Midbrain (tissue), 1 donor: ENCODE data around the gene ZNF846.
"Not testable (repeated sequence)": the region's sequence is repeated elsewhere in the genome, so short reads cannot be mapped to it uniquely, and the experiment has no call there.

ENCODE experiments used
- DNase-seq: peaks from one replicate; lab custom pipeline; 2025; lab: John Stamatoyannopoulos, UW

Gene ZNF846

DNA sequence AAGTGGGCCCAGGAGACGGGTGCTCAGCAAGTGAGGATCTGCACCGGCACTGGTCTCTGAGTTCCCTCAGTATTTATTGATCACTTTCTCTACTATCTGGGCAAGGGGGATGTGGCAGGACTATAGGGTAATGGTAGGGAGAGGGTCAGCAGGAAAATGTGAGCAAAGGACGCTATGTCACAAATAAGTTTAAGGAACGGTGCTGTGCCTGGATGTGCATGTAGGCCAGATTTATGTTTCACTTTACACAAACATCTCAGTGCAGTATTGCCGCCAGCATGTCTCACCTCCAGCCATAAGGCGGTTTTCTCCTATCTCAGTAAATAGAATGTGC is 15.6 kb upstream of the ZNF846 start:
- DNase-seq: not testable (repeated sequence)

DNA sequence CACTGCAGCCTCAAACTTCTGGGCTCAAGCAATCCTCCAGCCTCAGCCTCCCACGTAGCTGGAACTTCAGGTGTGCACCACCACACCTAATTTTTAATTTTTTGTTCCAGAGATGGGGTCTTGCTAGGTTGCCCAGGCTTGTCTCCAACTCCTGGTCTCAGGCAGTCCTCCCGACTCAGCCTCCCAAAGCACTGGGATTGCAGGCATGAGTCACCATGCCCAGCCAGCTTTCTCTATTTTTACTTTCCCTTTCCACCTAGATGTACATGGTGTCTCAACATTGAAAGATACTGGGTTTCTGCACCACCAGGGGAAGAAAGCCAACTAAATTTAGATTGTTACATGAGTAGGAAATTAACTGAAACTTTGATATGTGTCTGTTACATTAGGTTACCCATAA is 13.8 kb upstream of the ZNF846 start:
- no peak for DNase-seq

DNA sequence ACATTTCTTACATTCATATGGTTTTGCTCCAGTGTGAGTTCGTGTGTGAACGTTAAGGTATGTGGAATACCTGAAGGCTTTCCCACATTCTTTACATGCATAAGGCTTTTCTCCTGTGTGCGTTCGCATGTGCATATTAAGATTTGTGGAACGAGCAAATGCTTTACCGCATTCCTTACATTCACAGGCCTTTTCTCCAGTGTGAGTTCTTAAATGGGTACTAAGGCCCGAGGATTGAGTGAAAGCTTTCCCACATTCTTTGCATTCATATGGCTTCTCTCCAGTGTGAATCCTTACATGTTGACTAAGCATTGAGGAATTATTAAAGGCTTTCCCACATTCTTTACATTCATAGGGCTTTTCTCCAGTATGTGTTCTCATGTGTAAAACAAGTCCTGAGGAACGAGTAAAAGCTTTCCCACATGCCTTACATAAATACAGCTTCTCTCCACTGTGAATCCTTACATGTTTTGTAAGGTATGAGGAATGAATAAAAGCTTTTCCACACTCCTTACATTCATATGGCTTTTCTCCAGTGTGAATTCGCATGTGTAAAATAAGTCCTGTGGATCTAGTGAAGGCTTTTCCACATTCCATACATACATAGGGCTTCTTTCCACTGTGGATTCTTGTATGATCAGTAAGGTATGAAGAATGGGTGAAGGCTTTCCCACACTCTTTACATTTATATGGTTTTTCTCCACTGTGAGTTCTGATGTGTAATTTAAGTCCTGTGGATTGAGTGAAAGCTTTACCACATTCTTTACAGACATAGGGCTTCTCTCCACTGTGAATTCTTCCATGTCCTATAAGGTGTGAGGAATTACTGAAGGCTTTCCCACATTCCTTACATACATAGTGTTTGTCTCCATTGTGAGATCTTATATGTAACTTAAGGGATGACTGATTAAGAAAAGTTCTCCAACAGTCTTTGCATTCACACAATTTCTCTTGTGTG is 10.7 kb downstream of the ZNF846 start:
- DNase-seq: no peak

DNA sequence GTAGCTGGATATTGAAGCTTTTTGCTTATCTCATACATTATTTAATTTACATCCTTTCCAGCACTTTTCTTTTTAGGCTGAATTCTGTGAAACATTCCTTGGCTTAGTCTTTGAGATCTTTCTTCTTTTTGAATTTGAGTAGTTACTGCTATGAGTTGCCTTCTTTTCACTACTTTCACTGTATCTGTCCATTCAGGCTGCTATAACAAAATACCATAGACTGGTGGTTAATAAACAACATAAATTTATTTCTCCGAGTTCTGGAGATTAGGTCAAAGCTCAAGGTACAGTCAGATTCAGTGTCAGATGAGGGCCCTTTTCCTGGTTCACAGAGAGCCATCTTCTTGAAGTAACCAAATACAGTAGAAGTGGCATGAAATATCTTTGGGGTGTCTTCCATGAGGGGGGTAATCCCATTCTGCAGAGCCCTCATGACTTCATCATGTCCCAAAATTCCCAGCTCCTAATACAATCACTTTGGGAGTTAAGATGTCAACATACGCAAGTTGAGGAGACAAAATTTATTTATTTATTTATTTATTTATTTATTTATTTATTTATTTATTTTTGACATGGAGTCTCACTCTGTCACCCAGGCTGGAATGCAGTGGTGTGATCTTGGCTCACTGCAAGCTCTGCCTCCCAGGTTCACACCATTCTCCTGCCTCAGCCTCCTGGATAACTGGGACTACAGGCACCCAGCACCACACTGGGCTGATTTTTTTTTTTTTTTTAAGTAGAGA is 15.7 kb downstream of the ZNF846 start:
- no peak for DNase-seq

DNA sequence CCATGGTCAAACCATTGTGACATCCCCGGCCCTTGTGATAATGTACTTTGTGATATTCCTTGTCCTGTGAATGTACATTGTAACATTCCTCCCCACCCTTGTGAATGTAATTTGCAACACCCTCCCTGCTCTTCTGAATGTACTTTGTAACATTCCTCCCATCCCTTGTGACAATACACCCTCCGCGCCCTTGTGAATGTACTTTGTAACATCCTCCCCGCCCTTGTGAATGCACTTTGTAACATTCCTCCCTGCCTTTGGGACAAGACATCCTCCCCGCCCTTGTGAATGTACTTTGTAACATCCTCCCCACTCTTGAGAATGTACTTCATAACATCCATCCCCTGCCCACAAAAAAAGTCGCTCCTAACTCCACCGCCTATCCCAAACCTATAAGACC is 17.1 kb downstream of the ZNF846 start:
- DNase-seq: no peak

DNA sequence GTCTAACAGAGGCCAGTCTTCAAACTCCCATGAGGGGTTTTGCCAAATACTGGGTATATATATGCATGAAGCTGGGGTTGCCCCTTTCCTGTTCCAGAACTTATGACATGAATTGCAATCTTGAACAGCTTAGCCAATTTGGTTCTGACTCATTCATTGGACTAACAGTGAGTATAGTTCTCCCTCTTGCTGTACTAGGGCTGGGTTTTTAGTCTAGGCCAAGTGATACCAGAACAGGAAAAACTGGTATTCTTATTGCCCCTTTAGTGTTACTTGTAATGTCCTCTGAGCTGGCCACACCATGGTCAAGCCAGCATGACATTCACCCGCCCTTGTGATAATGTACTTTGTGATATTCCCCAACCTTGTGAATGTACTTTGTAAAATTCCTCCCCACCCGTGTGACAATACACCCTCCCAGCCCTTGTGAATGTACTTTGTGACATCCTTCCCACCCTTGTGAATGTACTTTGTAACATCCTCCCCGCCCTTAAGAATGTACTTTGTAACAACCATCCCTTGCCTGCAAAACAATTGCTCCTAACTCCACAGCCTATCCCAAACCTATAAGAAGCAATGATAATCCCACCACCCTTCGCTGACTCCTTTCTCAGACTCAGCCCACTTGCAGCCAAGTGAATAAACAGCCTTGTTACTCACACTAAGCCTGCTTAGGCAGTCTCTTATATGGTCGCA is 26.9 kb downstream of the ZNF846 start:
- DNase-seq: no peak

DNA sequence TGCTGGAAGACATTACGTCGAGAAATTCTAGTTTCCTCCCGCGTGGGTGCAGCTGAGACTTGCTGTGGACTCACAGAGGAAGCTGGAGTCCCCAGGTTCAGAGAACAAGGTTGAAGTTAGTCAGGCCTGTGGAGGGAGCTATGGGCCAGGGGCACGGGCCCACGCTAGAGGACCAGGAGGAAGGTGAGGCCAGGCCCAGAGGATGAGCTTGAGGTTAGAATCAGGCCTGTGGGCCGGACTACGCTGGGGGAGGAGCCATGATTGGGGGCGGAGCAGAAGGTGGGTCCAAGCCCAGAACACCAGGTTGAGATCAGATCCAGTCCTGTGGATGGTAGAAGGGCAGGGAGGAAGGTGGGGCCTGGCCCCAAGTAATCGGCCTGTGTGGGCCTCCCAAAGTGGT is 32.6 kb downstream of the ZNF846 start:
- DNase-seq: no peak

DNA sequence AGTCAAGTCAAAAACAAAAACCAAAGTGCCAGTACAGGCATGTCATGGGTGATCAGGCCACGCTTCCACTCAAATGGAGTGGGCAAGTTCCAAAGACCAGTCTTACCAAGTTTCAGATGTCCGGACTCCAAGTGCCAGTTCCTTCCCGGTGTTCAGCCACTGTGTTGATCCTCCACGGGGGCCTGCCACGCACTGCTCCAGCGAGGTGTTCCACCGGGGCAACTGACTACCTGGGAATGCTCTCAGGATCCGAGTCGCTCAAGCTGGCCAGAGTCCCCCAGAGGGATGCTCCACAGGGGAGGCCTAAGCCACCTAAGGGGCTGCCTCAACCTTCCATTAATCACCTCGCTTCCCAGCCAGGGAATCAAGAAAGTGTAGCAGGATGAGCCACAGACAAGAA is 38.5 kb downstream of the ZNF846 start:
- DNase-seq: not testable (repeated sequence)

DNA sequence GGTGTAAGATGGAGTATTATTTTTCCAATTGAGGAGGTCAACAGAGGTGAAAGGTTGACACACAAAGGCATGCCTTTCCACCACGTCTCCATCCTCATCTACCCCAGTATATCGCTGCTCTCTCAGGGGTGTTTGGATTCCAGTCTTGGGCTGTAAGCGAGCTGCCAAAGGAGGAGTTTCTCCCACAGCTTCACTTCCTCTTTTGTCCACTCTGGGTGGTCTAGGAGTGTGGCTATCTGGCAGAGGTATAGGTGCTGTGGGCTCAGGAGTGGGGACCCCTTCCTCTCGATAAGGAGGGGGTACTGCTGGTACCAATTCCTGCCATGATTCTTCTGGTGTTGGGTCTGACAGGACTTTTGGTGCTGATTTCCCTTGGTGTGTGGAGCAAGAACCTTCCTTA is 39.4 kb downstream of the ZNF846 start:
- DNase-seq: no peak

DNA sequence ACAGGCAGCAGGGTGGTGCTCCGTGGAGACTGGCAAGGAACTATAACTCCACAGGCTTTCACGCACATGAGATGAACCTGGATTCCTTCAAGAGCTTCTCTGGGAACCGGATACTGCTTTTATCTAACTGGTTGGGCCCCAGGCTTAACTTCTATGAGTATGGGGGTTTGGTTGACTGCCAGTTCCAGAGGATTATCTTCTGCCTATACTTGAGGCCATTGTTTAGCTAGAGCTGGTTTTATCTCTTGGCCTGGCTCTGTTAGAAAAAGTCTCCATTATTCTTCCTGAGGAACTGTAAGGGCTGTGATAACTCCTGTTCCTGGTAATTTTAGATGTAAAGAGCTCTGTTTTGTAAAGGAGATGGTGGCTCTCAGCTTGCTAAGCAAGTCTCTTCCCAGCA is 40.9 kb downstream of the ZNF846 start:
- DNase-seq: no peak

DNA sequence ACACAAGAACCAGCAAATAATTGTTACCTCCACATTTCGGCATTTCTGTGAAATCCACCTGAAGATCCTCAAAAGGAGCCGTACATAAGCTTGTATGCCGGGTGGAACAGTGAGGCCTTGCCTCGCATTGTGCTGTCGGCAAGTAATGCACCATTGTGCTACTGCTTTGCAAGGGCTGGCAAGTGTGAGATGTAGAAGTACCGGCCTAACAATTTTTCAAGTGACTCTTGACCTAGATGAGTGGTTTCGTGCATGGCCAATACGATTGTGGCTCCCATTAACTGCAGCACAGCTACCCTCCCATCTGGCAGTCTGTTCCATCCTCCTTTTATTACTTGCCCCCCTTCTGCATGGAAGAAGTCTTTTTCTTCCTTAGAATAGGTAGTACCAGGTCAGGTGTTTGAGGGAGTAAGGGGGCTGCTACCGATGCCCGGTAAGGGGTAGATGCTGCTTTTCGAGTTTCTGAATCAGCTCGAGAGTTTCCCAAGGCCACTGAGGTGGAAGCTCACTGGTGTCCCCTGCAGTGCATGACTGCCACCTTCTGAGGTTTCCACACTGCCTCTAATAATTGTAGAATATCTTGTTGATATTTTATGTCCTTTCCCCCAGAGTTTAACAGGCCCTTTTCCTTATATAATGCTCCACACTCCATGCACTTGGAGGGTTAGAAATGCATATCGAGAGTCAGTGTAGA is 42.9 kb downstream of the ZNF846 start:
- not testable (repeated sequence) for DNase-seq

DNA sequence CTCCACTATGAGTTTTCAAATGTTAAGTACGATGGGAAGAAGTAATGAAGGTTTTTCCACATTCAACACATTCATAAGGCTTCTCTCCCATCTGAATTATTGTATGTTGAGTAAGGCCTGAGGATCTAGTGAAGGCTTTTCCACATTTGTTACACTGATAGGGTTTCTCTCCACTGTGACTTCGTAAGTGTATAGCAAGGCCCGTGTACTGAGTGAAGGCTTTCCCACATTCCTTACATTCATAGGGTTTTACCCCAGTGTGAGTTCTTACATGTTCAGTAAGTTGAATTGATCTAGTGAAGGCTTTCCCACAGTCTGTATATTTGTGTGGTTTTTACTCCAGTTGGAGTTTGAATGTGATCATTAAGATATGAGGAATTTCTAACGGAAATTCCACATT is 44.4 kb downstream of the ZNF846 start:
- no peak for DNase-seq

DNA sequence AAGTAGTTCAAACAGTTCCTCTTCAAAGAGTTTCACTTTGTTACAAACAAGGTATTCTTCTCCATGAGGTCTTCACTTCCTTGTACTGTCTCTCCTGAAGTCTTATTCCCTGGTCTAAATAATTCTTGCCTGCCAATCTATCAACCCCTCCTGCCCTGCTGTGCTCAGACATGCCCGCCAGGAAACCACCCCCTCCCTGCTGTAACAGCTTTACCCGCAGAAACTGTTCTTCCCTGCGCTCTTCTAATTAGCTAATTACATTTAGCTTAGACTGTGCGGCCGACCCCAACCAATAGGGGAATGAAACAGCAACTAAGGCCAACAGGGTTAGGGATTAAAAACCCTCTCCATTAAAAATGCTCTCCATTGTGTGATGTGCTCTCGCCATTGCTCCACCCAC is 46.7 kb downstream of the ZNF846 start:
- no peak for DNase-seq

DNA sequence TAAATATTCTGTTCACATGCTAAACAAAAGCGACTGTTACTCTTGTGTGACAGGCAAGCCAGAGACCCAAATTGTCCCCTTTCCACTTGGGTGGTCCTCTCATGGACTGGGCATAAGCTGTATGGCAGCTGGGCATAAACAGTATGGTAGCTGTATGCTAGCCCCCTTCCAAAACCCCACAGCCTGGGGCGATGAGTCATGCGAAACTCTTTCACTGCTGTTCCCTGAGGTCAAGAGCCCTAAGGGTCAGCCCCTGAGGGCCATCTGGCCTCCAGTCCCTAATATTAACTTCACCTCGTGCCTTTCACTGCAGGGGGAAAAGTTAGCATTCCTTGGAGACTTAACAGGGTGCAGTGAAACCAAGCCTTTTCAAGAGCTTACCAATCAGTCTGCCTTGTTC is 48.0 kb downstream of the ZNF846 start:
- no peak for DNase-seq

DNA sequence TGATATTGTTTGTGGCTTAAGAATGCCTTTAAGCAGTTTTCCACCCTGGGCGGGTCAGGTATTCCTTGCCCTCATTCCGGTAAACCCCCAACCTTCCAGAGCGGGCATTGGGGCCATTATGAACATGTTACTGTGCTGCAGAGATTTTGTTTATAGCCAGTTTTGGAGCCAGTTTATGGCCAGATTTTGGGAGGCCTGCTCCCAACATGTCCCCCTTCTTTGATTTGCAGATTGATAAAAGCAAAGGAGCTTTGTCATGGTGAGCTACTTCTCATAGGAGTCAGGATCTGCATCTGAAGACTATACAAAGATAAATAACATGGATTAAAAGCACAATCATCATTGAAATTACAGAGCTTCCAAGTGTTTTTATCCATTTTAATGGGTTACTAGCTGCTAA is 56.7 kb downstream of the ZNF846 start:
- no peak for DNase-seq

DNA sequence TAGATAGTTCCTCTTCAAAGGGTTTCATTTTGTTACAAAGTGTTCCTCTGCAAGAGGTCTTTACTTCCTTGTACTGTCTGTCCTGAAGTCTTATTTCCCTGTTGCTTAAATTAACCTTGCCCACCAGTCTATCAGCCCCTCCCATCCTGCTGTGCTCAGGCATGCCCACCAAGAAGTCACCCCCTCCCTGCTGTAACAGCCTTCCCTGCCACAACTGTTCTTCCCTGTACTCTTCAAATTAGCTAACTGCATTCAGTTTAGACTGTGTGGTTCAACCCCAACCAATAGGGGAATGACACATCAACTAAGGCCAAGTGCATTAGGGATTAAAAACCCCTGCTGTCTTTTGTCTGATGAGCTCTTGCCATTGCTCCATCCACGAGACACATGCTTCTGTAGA is 59.2 kb downstream of the ZNF846 start:
- DNase-seq: peak; percentile 32

DNA sequence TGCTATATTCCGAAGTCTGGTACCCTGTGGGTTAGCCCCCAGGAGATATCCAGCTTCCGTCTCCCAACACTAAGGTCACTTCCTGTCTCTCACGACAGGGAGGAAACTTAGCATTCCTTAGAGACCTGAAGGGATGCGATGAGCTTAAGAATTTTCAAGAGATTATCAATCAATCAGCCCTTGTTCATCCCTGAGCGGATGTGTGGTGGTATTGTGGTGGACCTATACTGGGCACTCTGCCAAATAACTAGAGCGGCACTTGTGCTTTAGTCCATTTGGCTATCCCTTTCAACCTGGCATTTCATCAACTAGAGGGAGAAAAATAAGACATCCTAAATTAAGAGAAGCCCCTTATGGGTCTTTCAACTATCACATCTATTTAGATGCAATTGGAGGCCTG is 62.7 kb downstream of the ZNF846 start:
- no peak for DNase-seq

DNA sequence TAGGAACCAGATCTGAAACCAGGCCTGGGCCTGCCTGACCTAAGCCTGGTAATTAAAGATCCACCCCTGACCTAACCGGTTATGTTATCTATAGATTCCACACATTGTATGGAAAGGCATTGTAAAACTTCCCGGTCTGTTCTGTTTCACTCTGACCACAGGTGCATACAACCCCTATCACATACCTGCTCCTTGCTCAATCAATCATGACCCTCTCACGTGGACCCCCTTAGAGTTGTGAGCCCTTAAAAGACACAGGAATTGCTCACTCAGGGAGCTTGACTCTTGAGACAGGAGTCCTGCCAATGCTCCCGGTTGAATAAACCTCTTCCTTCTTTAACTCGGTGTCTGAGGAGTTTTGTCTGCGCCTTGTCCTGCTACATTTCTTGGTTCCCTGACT is 66.4 kb downstream of the ZNF846 start:
- no peak for DNase-seq
